Measurements from ENCODE around the gene SMAD3. TPM values are rescaled to one million over a fixed set of nuclear protein-coding genes. Genes with fewer than 3 reads are reported as not detected.

The SMAD3 gene
- total RNA-seq, 1 experiment from 2014 or later, result 54.8 TPM

GRCh38 chr15:67167091-67167490, 101.7 kb downstream of the SMAD3 start:
- ChIA-PET CTCF (no interaction called here), POLR2A (no interaction called here)
- Mint-ChIP-seq H3K9me3 (ENCODE audit: unreplicated experiment) (no peaks in the 10 kb centered on the region), H3K27me3 (ENCODE audit: insufficient read depth, unreplicated experiment) (no peaks in the 10 kb centered on the region), H3K27ac (ENCODE audit: unreplicated experiment) (peak overlapping the region; percentile 48), H3K4me1 (ENCODE audit: low read depth, unreplicated experiment) (peaks cover 7% of the 10 kb centered on the region), H3K4me3 (ENCODE audit: unreplicated experiment) (no peak overlapping the region), H3K36me3 (ENCODE audit: insufficient read depth, unreplicated experiment) (peaks cover 54% of the 10 kb centered on the region)
- H3K4me3 ChIP-seq (ENCODE audit: low read depth, low read length), result no peak overlapping the region
- H3K27me3 ChIP-seq (replicated peaks; ENCODE audit: control insufficient read depth, insufficient read depth, low read length), result no peaks in the 10 kb centered on the region
- no peak for DNase-seq
- H3K36me3 ChIP-seq (ENCODE audit: control insufficient read depth, insufficient read depth, low read length), result no peaks in the 10 kb centered on the region; the same call in 1 of the 2 replicates
- no TSS peak for BruUV-seq (replicated peaks)
- TF ChIP-seq CTCF (IDR thresholded peaks at IDR 0.05; ENCODE audit: insufficient read depth in 1 of 2, low read depth in 1 of 2, low read length in 1 of 2, severe bottlenecking in 1 of 2, unreplicated experiment in 1 of 2), result no peak
- intact Hi-C loops (cut with micrococcal nuclease; ENCODE audit: unreplicated experiment), result no loop called here
- H3K4me1 ChIP-seq, result no peaks in the 10 kb centered on the region
- no peaks in the 10 kb centered on the region for H3K9me3 ChIP-seq

DNA sequence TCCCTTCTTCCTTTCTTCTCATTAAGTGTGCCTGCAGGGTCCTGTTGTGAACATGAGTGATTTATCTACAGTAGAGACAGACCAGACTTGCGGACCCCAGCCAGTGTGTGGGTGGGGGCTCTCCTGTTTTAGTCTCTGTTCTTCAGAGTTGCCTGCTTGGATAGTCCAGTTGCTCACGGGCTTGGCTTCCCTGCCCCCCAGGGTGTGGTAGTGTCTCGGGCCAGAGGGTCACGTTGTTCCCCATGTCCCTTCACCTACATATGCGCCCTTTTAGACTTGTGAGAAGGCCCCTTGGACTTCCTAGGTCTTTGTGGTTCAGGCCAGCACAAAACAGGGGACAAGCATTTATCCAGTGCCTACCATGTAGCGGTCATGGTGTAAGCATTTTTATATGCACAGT, 103.3 kb downstream of the SMAD3 start:
- no peaks in the 10 kb centered on the region for H3K4me1 ChIP-seq
- H3K4me3 ChIP-seq (ENCODE audit: low read depth, low read length), result no peak overlapping the region
- TF ChIP-seq CTCF (IDR thresholded peaks at IDR 0.05; ENCODE audit: insufficient read depth in 1 of 2, low read depth in 1 of 2, low read length in 1 of 2, severe bottlenecking in 1 of 2, unreplicated experiment in 1 of 2), result no peak
- Mint-ChIP-seq H3K27ac (ENCODE audit: unreplicated experiment) (peak overlapping the region; percentile 58), H3K36me3 (ENCODE audit: insufficient read depth, unreplicated experiment) (peaks cover 64% of the 10 kb centered on the region), H3K4me1 (ENCODE audit: low read depth, unreplicated experiment) (peaks cover 16% of the 10 kb centered on the region), H3K27me3 (ENCODE audit: insufficient read depth, unreplicated experiment) (no peaks in the 10 kb centered on the region), H3K4me3 (ENCODE audit: unreplicated experiment) (no peak overlapping the region), H3K9me3 (ENCODE audit: unreplicated experiment) (no peaks in the 10 kb centered on the region)
- intact Hi-C loops (cut with micrococcal nuclease; ENCODE audit: unreplicated experiment), result no loop called here
- no peak for DNase-seq
- ChIA-PET CTCF (no interaction called here), POLR2A (no interaction called here)
- no peaks in the 10 kb centered on the region for H3K9me3 ChIP-seq
- BruUV-seq (replicated peaks), result no TSS peak
- no peaks in the 10 kb centered on the region; the same call in none of the 2 replicates for H3K36me3 ChIP-seq (ENCODE audit: control insufficient read depth, insufficient read depth, low read length)
- H3K27me3 ChIP-seq (replicated peaks; ENCODE audit: control insufficient read depth, insufficient read depth, low read length), result no peaks in the 10 kb centered on the region

GRCh38 chr15:67170143-67170925, 104.9 kb downstream of the SMAD3 start:
- H3K27ac Mint-ChIP-seq (ENCODE audit: unreplicated experiment), result no peak overlapping the region

More at GRCh38 chr15:67170143-67170925, 104.9 kb downstream of the SMAD3 start:
- ChIA-PET CTCF (no interaction called here), POLR2A (no interaction called here)
- no peaks in the 10 kb centered on the region for H3K9me3 ChIP-seq
- H3K4me1 ChIP-seq, result peaks cover 13% of the 10 kb centered on the region
- TF ChIP-seq CTCF (IDR thresholded peaks at IDR 0.05; ENCODE audit: insufficient read depth in 1 of 2, low read depth in 1 of 2, low read length in 1 of 2, severe bottlenecking in 1 of 2, unreplicated experiment in 1 of 2), result no peak
- no peak overlapping the region for H3K4me3 Mint-ChIP-seq (ENCODE audit: unreplicated experiment)
- DNase-seq, result no peak
- H3K9me3 Mint-ChIP-seq (ENCODE audit: unreplicated experiment), result no peaks in the 10 kb centered on the region
- no TSS peak for BruUV-seq (replicated peaks)
- intact Hi-C loops (cut with micrococcal nuclease; ENCODE audit: unreplicated experiment), result no loop called here
- H3K36me3 Mint-ChIP-seq (ENCODE audit: insufficient read depth, unreplicated experiment), result peaks cover 66% of the 10 kb centered on the region
- peaks cover 29% of the 10 kb centered on the region for H3K4me1 Mint-ChIP-seq (ENCODE audit: low read depth, unreplicated experiment)
- H3K4me3 ChIP-seq (ENCODE audit: low read depth, low read length), result no peak overlapping the region
- no peaks in the 10 kb centered on the region; the same call in none of the 2 replicates for H3K36me3 ChIP-seq (ENCODE audit: control insufficient read depth, insufficient read depth, low read length)
- no peaks in the 10 kb centered on the region for H3K27me3 Mint-ChIP-seq (ENCODE audit: insufficient read depth, unreplicated experiment)
- H3K27me3 ChIP-seq (replicated peaks; ENCODE audit: control insufficient read depth, insufficient read depth, low read length), result no peaks in the 10 kb centered on the region
